Measurements from ENCODE around the gene TRMU.

The TRMU gene

GRCh38 chr22:46336119-46337078 lies 885 bp downstream of the TRMU start:
- H3K36me3 ChIP-seq (ENCODE audit: control insufficient read depth in 1 of 2, insufficient read depth in 2 of 2, low read length in 2 of 2): peaks cover 14 to 35% of the 10 kb centered on the region in 2 donors
- H3K27me3 ChIP-seq (ENCODE audit: control insufficient read depth in 1 of 2, insufficient read depth in 2 of 2, low read length in 2 of 2): no peaks in the 10 kb centered on the region
- peak overlapping the region; percentile 77 to 84 for H3K9ac ChIP-seq (ENCODE audit: low read depth in 1 of 2, low read length in 2 of 2)
- peak overlapping the region; percentile 81 to 96 for H3K4me3 ChIP-seq (ENCODE audit: low read depth in 1 of 2, low read length in 2 of 2)
- peak overlapping the region; percentile 63 for H3K27ac ChIP-seq (ENCODE audit: low read depth, low read length)
- peaks cover 7 to 12% of the 10 kb centered on the region in 2 donors for H3K4me1 ChIP-seq (ENCODE audit: control insufficient read depth in 1 of 2, insufficient read depth in 2 of 2, low read length in 2 of 2)
- no peaks in the 10 kb centered on the region for H3K9me3 ChIP-seq (ENCODE audit: control insufficient read depth in 1 of 2, low read length in 2 of 2)

GRCh38 chr22:46337870-46338269 lies 2.4 kb downstream of the TRMU start:
- H3K4me3 ChIP-seq (ENCODE audit: low read depth in 1 of 2, low read length in 2 of 2): no peak overlapping the region

GRCh38 chr22:46338636-46339035 lies 3.1 kb downstream of the TRMU start:
- no peaks in the 10 kb centered on the region for H3K27me3 ChIP-seq (ENCODE audit: control insufficient read depth in 1 of 2, insufficient read depth in 2 of 2, low read length in 2 of 2)

More at GRCh38 chr22:46337870-46338269, 2.4 kb downstream of the TRMU start:
- H3K27me3 ChIP-seq (ENCODE audit: control insufficient read depth in 1 of 2, insufficient read depth in 2 of 2, low read length in 2 of 2): no peaks in the 10 kb centered on the region
- peaks cover 7 to 12% of the 10 kb centered on the region in 2 donors for H3K4me1 ChIP-seq (ENCODE audit: control insufficient read depth in 1 of 2, insufficient read depth in 2 of 2, low read length in 2 of 2)
- H3K36me3 ChIP-seq (ENCODE audit: control insufficient read depth in 1 of 2, insufficient read depth in 2 of 2, low read length in 2 of 2): peaks cover 17 to 50% of the 10 kb centered on the region in 2 donors
- no peak overlapping the region for H3K9ac ChIP-seq (ENCODE audit: low read depth in 1 of 2, low read length in 2 of 2)
- no peak overlapping the region for H3K27ac ChIP-seq (ENCODE audit: low read depth, low read length)
- H3K9me3 ChIP-seq (ENCODE audit: control insufficient read depth in 1 of 2, low read length in 2 of 2): no peaks in the 10 kb centered on the region

GRCh38 chr22:46339956-46340355 lies 4.4 kb downstream of the TRMU start:
- H3K36me3 ChIP-seq (ENCODE audit: control insufficient read depth in 1 of 2, insufficient read depth in 2 of 2, low read length in 2 of 2): peaks cover 27 to 67% of the 10 kb centered on the region in 2 donors

More at GRCh38 chr22:46338636-46339035, 3.1 kb downstream of the TRMU start:
- H3K9ac ChIP-seq (ENCODE audit: low read depth in 1 of 2, low read length in 2 of 2): no peak overlapping the region
- H3K4me1 ChIP-seq (ENCODE audit: control insufficient read depth in 1 of 2, insufficient read depth in 2 of 2, low read length in 2 of 2): peaks cover 7 to 12% of the 10 kb centered on the region in 2 donors
- H3K36me3 ChIP-seq (ENCODE audit: control insufficient read depth in 1 of 2, insufficient read depth in 2 of 2, low read length in 2 of 2): peaks cover 18 to 56% of the 10 kb centered on the region in 2 donors
- no peak overlapping the region for H3K4me3 ChIP-seq (ENCODE audit: low read depth in 1 of 2, low read length in 2 of 2)
- no peaks in the 10 kb centered on the region for H3K9me3 ChIP-seq (ENCODE audit: control insufficient read depth in 1 of 2, low read length in 2 of 2)
- H3K27ac ChIP-seq (ENCODE audit: low read depth, low read length): no peak overlapping the region

GRCh38 chr22:46340676-46341075 lies 5.2 kb downstream of the TRMU start:
- Histone ChIP-seq H3K27ac (ENCODE audit: low read depth, low read length) (no peak overlapping the region), H3K4me1 (ENCODE audit: control insufficient read depth in 1 of 2, insufficient read depth in 2 of 2, low read length in 2 of 2) (peaks cover 7 to 12% of the 10 kb centered on the region in 2 donors), H3K4me3 (ENCODE audit: low read depth in 1 of 2, low read length in 2 of 2) (no peak overlapping the region), H3K9me3 (ENCODE audit: control insufficient read depth in 1 of 2, low read length in 2 of 2) (no peaks in the 10 kb centered on the region), H3K27me3 (ENCODE audit: control insufficient read depth in 1 of 2, insufficient read depth in 2 of 2, low read length in 2 of 2) (no peaks in the 10 kb centered on the region), H3K9ac (ENCODE audit: low read depth in 1 of 2, low read length in 2 of 2) (no peak overlapping the region), H3K36me3 (ENCODE audit: control insufficient read depth in 1 of 2, insufficient read depth in 2 of 2, low read length in 2 of 2) (peaks cover 30 to 70% of the 10 kb centered on the region in 2 donors)

More at GRCh38 chr22:46339956-46340355, 4.4 kb downstream of the TRMU start:
- Histone ChIP-seq H3K9ac (ENCODE audit: low read depth in 1 of 2, low read length in 2 of 2) (no peak overlapping the region), H3K27me3 (ENCODE audit: control insufficient read depth in 1 of 2, insufficient read depth in 2 of 2, low read length in 2 of 2) (no peaks in the 10 kb centered on the region), H3K27ac (ENCODE audit: low read depth, low read length) (no peak overlapping the region), H3K9me3 (ENCODE audit: control insufficient read depth in 1 of 2, low read length in 2 of 2) (no peaks in the 10 kb centered on the region), H3K4me3 (ENCODE audit: low read depth in 1 of 2, low read length in 2 of 2) (no peak overlapping the region), H3K4me1 (ENCODE audit: control insufficient read depth in 1 of 2, insufficient read depth in 2 of 2, low read length in 2 of 2) (peaks cover 7 to 12% of the 10 kb centered on the region in 2 donors)

- H3K36me3 ChIP-seq (ENCODE audit: control insufficient read depth in 1 of 2, insufficient read depth in 2 of 2, low read length in 2 of 2): peaks cover 46 to 81% of the 10 kb centered on the region in 2 donors
- H3K4me3 ChIP-seq (ENCODE audit: low read depth in 1 of 2, low read length in 2 of 2): no peak overlapping the region
- no peaks in the 10 kb centered on the region for H3K4me1 ChIP-seq (ENCODE audit: control insufficient read depth in 1 of 2, insufficient read depth in 2 of 2, low read length in 2 of 2)
- no peak overlapping the region for H3K27ac ChIP-seq (ENCODE audit: low read depth, low read length)
- no peaks in the 10 kb centered on the region for H3K9me3 ChIP-seq (ENCODE audit: control insufficient read depth in 1 of 2, low read length in 2 of 2)
- H3K27me3 ChIP-seq (ENCODE audit: control insufficient read depth in 1 of 2, insufficient read depth in 2 of 2, low read length in 2 of 2): no peaks in the 10 kb centered on the region
- no peak overlapping the region for H3K9ac ChIP-seq (ENCODE audit: low read depth in 1 of 2, low read length in 2 of 2)
These were observed 11.3 kb downstream of the TRMU start for GRCh38 chr22:46346680-46347405.

GRCh38 chr22:46347646-46348045 lies 12.1 kb downstream of the TRMU start:
- Histone ChIP-seq H3K9me3 (ENCODE audit: control insufficient read depth in 1 of 2, low read length in 2 of 2) (no peaks in the 10 kb centered on the region), H3K4me3 (ENCODE audit: low read depth in 1 of 2, low read length in 2 of 2) (no peak overlapping the region), H3K36me3 (ENCODE audit: control insufficient read depth in 1 of 2, insufficient read depth in 2 of 2, low read length in 2 of 2) (peaks cover 46 to 81% of the 10 kb centered on the region in 2 donors), H3K4me1 (ENCODE audit: control insufficient read depth in 1 of 2, insufficient read depth in 2 of 2, low read length in 2 of 2) (no peaks in the 10 kb centered on the region), H3K9ac (ENCODE audit: low read depth in 1 of 2, low read length in 2 of 2) (no peak overlapping the region), H3K27me3 (ENCODE audit: control insufficient read depth in 1 of 2, insufficient read depth in 2 of 2, low read length in 2 of 2) (no peaks in the 10 kb centered on the region), H3K27ac (ENCODE audit: low read depth, low read length) (no peak overlapping the region)

GRCh38 chr22:46348099-46348695 lies 12.7 kb downstream of the TRMU start:
- no peaks in the 10 kb centered on the region for H3K4me1 ChIP-seq (ENCODE audit: control insufficient read depth in 1 of 2, insufficient read depth in 2 of 2, low read length in 2 of 2)
- H3K36me3 ChIP-seq (ENCODE audit: control insufficient read depth in 1 of 2, insufficient read depth in 2 of 2, low read length in 2 of 2): peaks cover 43 to 83% of the 10 kb centered on the region in 2 donors
- H3K27ac ChIP-seq (ENCODE audit: low read depth, low read length): no peak overlapping the region

GRCh38 chr22:46349238-46349637 lies 13.7 kb downstream of the TRMU start:
- peaks cover 50 to 83% of the 10 kb centered on the region in 2 donors for H3K36me3 ChIP-seq (ENCODE audit: control insufficient read depth in 1 of 2, insufficient read depth in 2 of 2, low read length in 2 of 2)
- H3K27me3 ChIP-seq (ENCODE audit: control insufficient read depth in 1 of 2, insufficient read depth in 2 of 2, low read length in 2 of 2): no peaks in the 10 kb centered on the region
- H3K27ac ChIP-seq (ENCODE audit: low read depth, low read length): no peak overlapping the region
- no peaks in the 10 kb centered on the region for H3K4me1 ChIP-seq (ENCODE audit: control insufficient read depth in 1 of 2, insufficient read depth in 2 of 2, low read length in 2 of 2)
- no peak overlapping the region for H3K4me3 ChIP-seq (ENCODE audit: low read depth in 1 of 2, low read length in 2 of 2)
- H3K9ac ChIP-seq (ENCODE audit: low read depth in 1 of 2, low read length in 2 of 2): no peak overlapping the region
- H3K9me3 ChIP-seq (ENCODE audit: control insufficient read depth in 1 of 2, low read length in 2 of 2): no peaks in the 10 kb centered on the region

More at GRCh38 chr22:46348099-46348695, 12.7 kb downstream of the TRMU start:
- Histone ChIP-seq H3K9ac (ENCODE audit: low read depth in 1 of 2, low read length in 2 of 2) (no peak overlapping the region), H3K9me3 (ENCODE audit: control insufficient read depth in 1 of 2, low read length in 2 of 2) (no peaks in the 10 kb centered on the region), H3K27me3 (ENCODE audit: control insufficient read depth in 1 of 2, insufficient read depth in 2 of 2, low read length in 2 of 2) (no peaks in the 10 kb centered on the region), H3K4me3 (ENCODE audit: low read depth in 1 of 2, low read length in 2 of 2) (no peak overlapping the region)
